ENCODE data around the gene PRTFDC1.

GRCh38 chr10:24971374-24971773 lies 19.0 kb upstream of the PRTFDC1 start:
- TF ChIP-seq POLR2A (IDR thresholded peaks at IDR 0.05) = no peak
- TF ChIP-seq CTCF (IDR thresholded peaks at IDR 0.05) = no peak

All from heart left ventricle (tissue), 13 donors.